Gastroesophageal sphincter (tissue), 4 donors: Measurements from ENCODE around the gene FAM3A. TPM values are rescaled to one million over a fixed set of nuclear protein-coding genes. Genes with fewer than 3 reads are reported as not detected.
A peak's percentile ranks its signal among the peaks of the same experiment; 100 is the strongest.

Experiments used
- ATAC-seq: fragments of 150-250 bp; one replicate; pipeline ENCODE4 v1.9.1; 2016; ENCODE audit warnings: mild to moderate bottlenecking, moderate library complexity
- H3K27ac ChIP-seq, 4 donors: fragments of 200-600 bp; sonication (generic) in 3 of 4; 1 replicate in 3 of 4; 2 replicates in 1 of 4; pipeline ENCODE4 v1.5.1; 2016 to 2019
- H3K27me3 ChIP-seq: fragments of 200-600 bp; sonication (generic); one replicate; pipeline ENCODE4 v1.5.1; 2019
- H3K36me3 ChIP-seq, 2 donors: fragments of 200-600 bp; sonication (generic); one replicate each; pipeline ENCODE4 v1.5.1; 2019; ENCODE audit warnings: control low read depth in 1 of 2
- H3K4me1 ChIP-seq, 3 donors: fragments of 200-600 bp; sonication (generic); 1 replicate in 2 of 3; 2 replicates in 1 of 3; pipeline ENCODE4 v1.5.1; 2016 to 2019; ENCODE audit warnings: control low read depth in 2 of 3
- H3K4me3 ChIP-seq, 2 donors: fragments of 200-600 bp; sonication (generic); one replicate each; pipeline ENCODE4 v1.5.1; 2019; ENCODE audit warnings: mild to moderate bottlenecking in 1 of 2, moderate library complexity in 1 of 2
- H3K9me3 ChIP-seq, 3 donors: fragments of 200-600 bp; sonication (generic); one replicate each; pipeline ENCODE4 v1.5.1; 2017 to 2019; ENCODE audit warnings: control low read depth in 2 of 3
- CTCF ChIP-seq, 4 experiments: fragments of 200-600 bp in 2 of 4; fragments of 450-650 bp in 2 of 4; sonication (generic) in 1 of 4; IDR thresholded peaks; one replicate each; pipeline ENCODE4 v1.5.1; 2017 to 2019; ENCODE audit warnings: antibody characterized with exemption in 4 of 4, mild to moderate bottlenecking in 2 of 4, moderate library complexity in 2 of 4
- EP300 ChIP-seq: sonication (generic); formaldehyde crosslinking; IDR thresholded peaks from one replicate; pipeline ENCODE4 v1.6.1; 2017; ENCODE audit warnings: antibody characterized with exemption, mild to moderate bottlenecking
- POLR2A ChIP-seq, 2 donors: fragments of 450-650 bp; IDR thresholded peaks; one replicate each; pipeline ENCODE4 v1.6.1; 2017; ENCODE audit warnings: antibody characterized with exemption in 2 of 2, mild to moderate bottlenecking in 2 of 2, moderate library complexity in 1 of 2
- POLR2AphosphoS5 ChIP-seq: sonication (generic); formaldehyde crosslinking; IDR thresholded peaks from one replicate; pipeline ENCODE4 v1.6.1; 2017; ENCODE audit warnings: antibody characterized with exemption
- WGBS, 2 donors: methylation state at CpG; one replicate each; pipeline ENCODE4 v1.1.5; 2018; ENCODE audit warnings: low coverage in 1 of 2; 5-methylcytosine and 5-hydroxymethylcytosine counted together
- total RNA-seq, 4 donors: library from RNA; depleted of rRNA; stranded (reverse); fragments of >200 nt; gene quantifications; one replicate each; pipeline ENCODE4 v1.1.0, GENCODE V29; 2016

FAM3A gene
- total RNA-seq, 4 donors from 2014 or later, result 36.6 to 44.4 (median 40.5) TPM

GRCh38 chrX:154465601-154466000 is 50.4 kb downstream of the FAM3A start:
- peaks cover 0 to 96% of the 10 kb centered on the region in 2 donors for H3K36me3 ChIP-seq
- H3K4me1 ChIP-seq, result no peaks in the 10 kb centered on the region
- no CpG with 5 or more reads among the region's 14 CpGs for whole genome bisulfite sequencing, 2 donors
- no peak for ATAC-seq
- H3K9me3 ChIP-seq, result no peaks in the 10 kb centered on the region
- no peak overlapping the region for H3K4me3 ChIP-seq
- H3K27ac ChIP-seq, result no peak overlapping the region
- no peaks in the 10 kb centered on the region for H3K27me3 ChIP-seq
- TF ChIP-seq CTCF (IDR thresholded peaks at IDR 0.05) (no peak), EP300 (no peak), POLR2A (IDR thresholded peaks at IDR 0.05) (no peak), POLR2AphosphoS5 (no peak)

GRCh38 chrX:154464806-154465365 is 51.1 kb downstream of the FAM3A start:
- WGBS, 2 donors, result no CpG with 5 or more reads among the region's 28 CpGs
- H3K9me3 ChIP-seq, result no peaks in the 10 kb centered on the region
- no peak for ATAC-seq
- H3K27ac ChIP-seq, result no peak overlapping the region
- peaks cover 0 to 92% of the 10 kb centered on the region in 2 donors for H3K36me3 ChIP-seq
- TF ChIP-seq POLR2A (IDR thresholded peaks at IDR 0.05), result no peak
- H3K27me3 ChIP-seq, result no peaks in the 10 kb centered on the region
- H3K4me3 ChIP-seq, result no peak overlapping the region
- peaks cover 0 to 2% (median 0%) of the 10 kb centered on the region in 3 donors for H3K4me1 ChIP-seq

GRCh38 chrX:154463611-154464220 is 52.3 kb downstream of the FAM3A start:
- peaks cover 0 to 80% of the 10 kb centered on the region in 2 donors for H3K36me3 ChIP-seq
- no peak overlapping the region for H3K27ac ChIP-seq
- no peak overlapping the region for H3K4me3 ChIP-seq
- no peak for TF ChIP-seq EP300
- no peak for TF ChIP-seq CTCF (IDR thresholded peaks at IDR 0.05)
- TF ChIP-seq POLR2AphosphoS5, result no peak
- TF ChIP-seq POLR2A (IDR thresholded peaks at IDR 0.05), result no peak
- WGBS, 2 donors, result no CpG with 5 or more reads among the region's 36 CpGs
- peaks cover 0 to 13% (median 0%) of the 10 kb centered on the region in 3 donors for H3K4me1 ChIP-seq
- H3K27me3 ChIP-seq, result no peaks in the 10 kb centered on the region
- no peaks in the 10 kb centered on the region for H3K9me3 ChIP-seq
- ATAC-seq, result no peak

GRCh38 chrX:154462396-154462795 is 53.6 kb downstream of the FAM3A start:
- no peak for ATAC-seq
- H3K4me3 ChIP-seq, result no peak overlapping the region
- TF ChIP-seq CTCF (IDR thresholded peaks at IDR 0.05) (no peak), POLR2AphosphoS5 (no peak), POLR2A (IDR thresholded peaks at IDR 0.05) (no peak), EP300 (no peak)
- peaks cover 0 to 67% of the 10 kb centered on the region in 2 donors for H3K36me3 ChIP-seq
- peaks cover 0 to 16% (median 0%) of the 10 kb centered on the region in 3 donors for H3K4me1 ChIP-seq
- H3K9me3 ChIP-seq, result no peaks in the 10 kb centered on the region
- H3K27me3 ChIP-seq, result no peaks in the 10 kb centered on the region
- WGBS, 2 donors, result 40 to 66% methylated on average over 2 of the region's 8 CpGs
- H3K27ac ChIP-seq, result no peak overlapping the region

GRCh38 chrX:154460326-154460725 is 55.7 kb downstream of the FAM3A start:
- ATAC-seq, result no peak
- no peaks in the 10 kb centered on the region for H3K9me3 ChIP-seq
- H3K36me3 ChIP-seq, result peaks cover 0 to 46% of the 10 kb centered on the region in 2 donors
- H3K27me3 ChIP-seq, result no peaks in the 10 kb centered on the region
- peak overlapping the region in 1 of 2 donors; percentile 64 for H3K4me3 ChIP-seq
- WGBS, 2 donors, result no CpG with 5 or more reads among the region's 26 CpGs
- no peak for TF ChIP-seq EP300
- TF ChIP-seq CTCF (IDR thresholded peaks at IDR 0.05), result no peak
- no peak for TF ChIP-seq POLR2AphosphoS5
- H3K4me1 ChIP-seq, result peaks cover 0 to 16% (median 0%) of the 10 kb centered on the region in 3 donors
- H3K27ac ChIP-seq, result peak overlapping the region in 1 of 4 donors; percentile 82
